PC-3 (cell line): ENCODE measurements around the gene TBC1D24. TPM values are rescaled to one million over a fixed set of nuclear protein-coding genes. Genes with fewer than 3 reads are reported as not detected.
A peak's percentile ranks its signal among the peaks of the same experiment; 100 is the strongest.

Experiments used
- ATAC-seq: fragments of 200-7000 bp; cut with Tn5 transposase; 2 replicates; pipeline ENCODE4 v1.9.1; 2020; ENCODE audit warnings: mild to moderate bottlenecking, moderate library complexity
- BruUV-seq: library from RNA; stranded (reverse); fragments of 400-500 nt; replicated peaks from 2 replicates; lab custom pipeline; 2021; lab: Mats Ljungman, UMichigan
- CTCF ChIA-PET: fragments of 300-600 bp; sonication (Branson Sonifier 250); formaldehyde crosslinking; loops from one replicate; lab custom pipeline; 2022; ENCODE audit warnings: antibody characterized with exemption; lab: Charles Lee
- POLR2A ChIA-PET: fragments of 300-600 bp; sonication (Branson Sonifier 250); formaldehyde crosslinking; loops from one replicate; lab custom pipeline; 2022; ENCODE audit warnings: antibody characterized with exemption; ENCODE audit not compliant: unreplicated experiment; lab: Charles Lee
- DNase-seq: peaks from one replicate; pipeline ENCODE4 v3.0.0-alpha.2; 2015
- H2AFZ ChIP-seq: fragments of 300-600 bp; sonication (generic); 2 replicates; pipeline ENCODE4 v1.6.0; 2016; ENCODE audit warnings: antibody characterized with exemption, low read length
- H3F3A ChIP-seq: fragments of 300-600 bp; sonication (generic); one replicate; pipeline ENCODE4 v1.6.0; 2017; ENCODE audit warnings: antibody characterized with exemption, low read length, control low read depth, mild to moderate bottlenecking; ENCODE audit not compliant: unreplicated experiment
- H3K27ac ChIP-seq: fragments of 300-600 bp; sonication (generic); 2 replicates; pipeline ENCODE4 v1.5.1; 2016; ENCODE audit warnings: mild to moderate bottlenecking, low read length
- H3K27me3 ChIP-seq: fragments of 300-600 bp; sonication (generic); 2 replicates; pipeline ENCODE4 v1.6.1; 2016; ENCODE audit warnings: low read length, mixed read lengths
- H3K36me3 ChIP-seq: fragments of 300-600 bp; sonication (generic); 2 replicates; pipeline ENCODE4 v1.6.1; 2016; ENCODE audit warnings: low read depth, mixed run types, low read length, mixed read lengths
- H3K4me1 ChIP-seq: fragments of 300-600 bp; sonication (generic); 2 replicates; pipeline ENCODE4 v1.5.1; 2016; ENCODE audit warnings: low read length; ENCODE audit not compliant: insufficient read depth
- H3K4me2 ChIP-seq: fragments of 300-600 bp; sonication (generic); 2 replicates; pipeline ENCODE4 v1.6.0; 2016; ENCODE audit warnings: low read length
- H3K4me3 ChIP-seq: fragments of 300-600 bp; sonication (generic); 2 replicates; pipeline ENCODE4 v1.5.1; 2016; ENCODE audit warnings: mild to moderate bottlenecking, low read length, mixed read lengths
- H3K79me2 ChIP-seq: fragments of 300-600 bp; sonication (generic); 2 replicates; pipeline ENCODE4 v1.6.1; 2017; ENCODE audit warnings: low read length, mixed read lengths
- H3K9ac ChIP-seq: fragments of 300-600 bp; sonication (generic); 2 replicates; pipeline ENCODE4 v1.6.0; 2016; ENCODE audit warnings: mild to moderate bottlenecking, low read length
- H3K9me2 ChIP-seq: fragments of 300-600 bp; sonication (generic); replicated peaks from 2 replicates; pipeline ENCODE4 v1.6.1; 2016; ENCODE audit warnings: mixed run types, low read length, mixed read lengths
- H3K9me3 ChIP-seq: fragments of 300-600 bp; sonication (generic); 2 replicates; pipeline ENCODE4 v1.6.1; 2016; ENCODE audit warnings: low read length, mixed read lengths
- H4K20me1 ChIP-seq: fragments of 300-600 bp; sonication (generic); 2 replicates; pipeline ENCODE4 v1.6.1; 2016; ENCODE audit warnings: low read length, mixed read lengths
- CTCF ChIP-seq: fragments of 300-600 bp; sonication (generic); conservative IDR thresholded peaks from 2 replicates; pipeline ENCODE4 v1.5.1; 2017; ENCODE audit warnings: antibody characterized with exemption, low read depth, mild to moderate bottlenecking, low read length
- EZH2 ChIP-seq: fragments of 300-600 bp; sonication (generic); IDR thresholded peaks from one replicate; pipeline ENCODE4 v1.6.1; 2017; ENCODE audit warnings: antibody characterized with exemption, mild to moderate bottlenecking, low read length; ENCODE audit not compliant: unreplicated experiment
- EZH2phosphoT487 ChIP-seq: fragments of 300-600 bp; sonication (generic); IDR thresholded peaks from 2 replicates; pipeline ENCODE4 v1.6.1; 2018; ENCODE audit warnings: mild to moderate bottlenecking, antibody characterized with exemption, low read length, borderline replicate concordance
- intact Hi-C: fragments of 100-400 bp; cut with micrococcal nuclease; formaldehyde crosslinking; loops from 2 replicates; pipeline ENCODE4 v1.9.0; 2023
- total RNA-seq: library from RNA; depleted of rRNA; stranded (reverse); fragments of >200 nt; gene quantifications from 2 replicates; pipeline ENCODE4 v1.2.3, GENCODE V29; 2014

The TBC1D24 gene
- total RNA-seq, 1 experiment from 2014 or later, result 15.2 TPM

- TF ChIP-seq EZH2, result no peak
- TF ChIP-seq CTCF, result no peak
- no peak for TF ChIP-seq EZH2phosphoT487
- Histone ChIP-seq H3K9me3 (no peaks in the 10 kb centered on the region), H3K27me3 (no peaks in the 10 kb centered on the region), H3K27ac (peak overlapping the region; percentile 48), H3K4me1 (peaks cover 21% of the 10 kb centered on the region), H3K9me2 (no peaks in the 10 kb centered on the region), H3F3A (no peaks in the 10 kb centered on the region), H3K79me2 (peaks cover 57% of the 10 kb centered on the region), H4K20me1 (peaks cover 25% of the 10 kb centered on the region), H3K9ac (peak overlapping the region; percentile 79), H3K4me2 (peak overlapping the region; percentile 92), H2AFZ (no peak overlapping the region), H3K4me3 (peak overlapping the region; percentile 78), H3K36me3 (peaks cover 11% of the 10 kb centered on the region; the same call in 1 of the 2 replicates)
- ChIA-PET CTCF (no interaction called here), POLR2A (interaction anchor here (0.8 kb wide), 1 partner anchor 10 kb away, joined by 14 read pairs; the partner anchor contains the start of gene CEMP1)
- DNase-seq (peak; percentile 76), ATAC-seq (peak; percentile 69)
- no TSS peak for BruUV-seq
- intact Hi-C loops, result no loop called here
Measured at GRCh38 chr16:2520784-2521531, 46.0 kb downstream of the TBC1D24 start.

GRCh38 chr16:2523801-2524231, 48.9 kb downstream of the TBC1D24 start:
- Histone ChIP-seq H3K4me2 (no peak overlapping the region), H3K36me3 (peaks cover 11% of the 10 kb centered on the region; the same call in 1 of the 2 replicates), H3K79me2 (peaks cover 28% of the 10 kb centered on the region), H3F3A (no peaks in the 10 kb centered on the region), H4K20me1 (no peaks in the 10 kb centered on the region), H2AFZ (no peak overlapping the region), H3K27me3 (no peaks in the 10 kb centered on the region), H3K4me3 (no peak overlapping the region), H3K27ac (no peak overlapping the region), H3K9me3 (no peaks in the 10 kb centered on the region), H3K9me2 (no peaks in the 10 kb centered on the region), H3K4me1 (peaks cover 7% of the 10 kb centered on the region), H3K9ac (no peak overlapping the region)
- no TSS peak for BruUV-seq
- DNase-seq, result no peak
- ChIA-PET CTCF (no interaction called here), POLR2A (no interaction called here)
- intact Hi-C loops, result no loop called here
- no peak for ATAC-seq
- TF ChIP-seq EZH2phosphoT487 (no peak), CTCF (no peak), EZH2 (no peak)
